ENCODE results near the gene VKORC1.

DNA sequence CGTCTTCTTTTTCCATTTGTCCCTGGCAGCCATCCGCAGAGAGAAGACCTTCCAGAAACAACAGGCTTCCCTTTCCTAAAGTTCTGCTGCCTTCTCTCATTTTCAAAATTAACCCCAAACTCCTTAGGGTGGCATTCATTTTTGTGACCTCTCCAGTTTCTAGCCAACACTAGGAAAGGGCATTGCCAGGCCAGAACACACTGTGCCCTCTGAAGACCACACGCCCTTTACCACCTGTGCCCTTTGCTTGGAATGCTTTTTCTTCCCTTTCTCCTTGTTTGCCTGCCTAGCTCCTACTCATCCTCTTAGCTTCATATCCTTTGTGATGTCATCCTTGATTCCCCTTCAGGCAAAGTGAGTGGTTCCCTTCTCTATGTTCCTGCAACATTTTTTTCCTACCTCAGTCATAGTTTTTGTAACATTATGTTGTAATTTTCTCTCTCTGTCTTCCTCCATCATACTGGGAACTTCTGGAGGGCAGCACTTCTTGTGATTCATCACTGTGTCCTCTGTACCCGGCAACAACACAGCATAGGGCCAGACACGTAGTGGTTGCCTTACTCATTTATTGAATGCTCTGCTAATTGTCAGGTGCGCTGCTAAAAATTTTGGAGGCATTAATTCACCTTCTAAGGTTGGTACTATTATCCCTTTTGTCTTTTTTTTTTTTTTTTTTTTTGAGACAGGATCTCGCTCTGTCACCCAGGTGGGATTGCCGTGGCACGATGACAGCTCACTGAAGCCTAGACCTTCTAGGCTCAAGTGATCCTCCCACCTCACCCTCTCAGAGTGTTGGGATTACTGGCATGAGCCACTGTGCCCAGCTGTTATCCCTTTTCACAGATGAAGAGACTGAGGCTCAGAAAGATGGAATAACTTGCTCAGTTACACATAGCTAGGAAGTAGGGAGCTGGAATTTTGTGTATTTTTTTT lies 23.9 kb upstream of the VKORC1 start:
- TF ChIP-seq, protein P1, sequence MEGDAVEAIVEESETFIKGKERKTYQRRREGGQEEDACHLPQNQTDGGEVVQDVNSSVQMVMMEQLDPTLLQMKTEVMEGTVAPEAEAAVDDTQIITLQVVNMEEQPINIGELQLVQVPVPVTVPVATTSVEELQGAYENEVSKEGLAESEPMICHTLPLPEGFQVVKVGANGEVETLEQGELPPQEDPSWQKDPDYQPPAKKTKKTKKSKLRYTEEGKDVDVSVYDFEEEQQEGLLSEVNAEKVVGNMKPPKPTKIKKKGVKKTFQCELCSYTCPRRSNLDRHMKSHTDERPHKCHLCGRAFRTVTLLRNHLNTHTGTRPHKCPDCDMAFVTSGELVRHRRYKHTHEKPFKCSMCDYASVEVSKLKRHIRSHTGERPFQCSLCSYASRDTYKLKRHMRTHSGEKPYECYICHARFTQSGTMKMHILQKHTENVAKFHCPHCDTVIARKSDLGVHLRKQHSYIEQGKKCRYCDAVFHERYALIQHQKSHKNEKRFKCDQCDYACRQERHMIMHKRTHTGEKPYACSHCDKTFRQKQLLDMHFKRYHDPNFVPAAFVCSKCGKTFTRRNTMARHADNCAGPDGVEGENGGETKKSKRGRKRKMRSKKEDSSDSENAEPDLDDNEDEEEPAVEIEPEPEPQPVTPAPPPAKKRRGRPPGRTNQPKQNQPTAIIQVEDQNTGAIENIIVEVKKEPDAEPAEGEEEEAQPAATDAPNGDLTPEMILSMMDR (IDR thresholded peaks at IDR 0.05 in 8 of 11, conservative IDR thresholded peaks at IDR 0.05 in 3 of 11) = no peak
- no peak for TF ChIP-seq POLR2A (IDR thresholded peaks at IDR 0.05)
